AG10803 (cell line): ENCODE data around the gene RCN1.
A peak's percentile ranks its signal among the peaks of the same experiment; 100 is the strongest.

Experiments
- DNase-seq: peaks from one replicate; pipeline ENCODE4 v3.0.0; 2010; ENCODE audit warnings: low read depth
- H3K4me3 ChIP-seq: 2 replicates; pipeline ENCODE4 v1.5.1; 2011; ENCODE audit warnings: mild to moderate bottlenecking, low read length, control low read depth
- CTCF ChIP-seq: conservative IDR thresholded peaks from 2 replicates; pipeline ENCODE4 v1.5.1; 2011; ENCODE audit warnings: mild to moderate bottlenecking, low read length, control low read depth, inconsistent platforms

Gene RCN1

GRCh38 chr11:32122200-32122599 is 31.3 kb downstream of the RCN1 start:
- no peak for DNase-seq
- H3K4me3 ChIP-seq = no peak overlapping the region
- TF ChIP-seq CTCF = no peak

GRCh38 chr11:32131321-32131720 is 40.4 kb downstream of the RCN1 start:
- no peak overlapping the region for H3K4me3 ChIP-seq
- DNase-seq = no peak
- TF ChIP-seq CTCF = no peak

GRCh38 chr11:32136657-32137056 is 45.8 kb downstream of the RCN1 start:
- no peak for TF ChIP-seq CTCF
- no peak for DNase-seq
- no peak overlapping the region for H3K4me3 ChIP-seq

- peak; percentile 96 for DNase-seq
- no peak for TF ChIP-seq CTCF
These were observed 46.4 kb downstream of the RCN1 start for GRCh38 chr11:32137263-32137662.

GRCh38 chr11:32137869-32138268 is 47.0 kb downstream of the RCN1 start:
- no peak for DNase-seq
- TF ChIP-seq CTCF = no peak
- no peak overlapping the region for H3K4me3 ChIP-seq

More at GRCh38 chr11:32137263-32137662, 46.4 kb downstream of the RCN1 start:
- H3K4me3 ChIP-seq = no peak overlapping the region

- no peak for DNase-seq
- no peak for TF ChIP-seq CTCF
- no peak overlapping the region for H3K4me3 ChIP-seq
These were observed 48.0 kb downstream of the RCN1 start for GRCh38 chr11:32138902-32139301.

GRCh38 chr11:32139896-32140520 is 49.1 kb downstream of the RCN1 start:
- no peak overlapping the region for H3K4me3 ChIP-seq
- TF ChIP-seq CTCF = no peak
- no peak for DNase-seq
